GM21515 (cell line): ENCODE results near the gene RAB31.

ENCODE experiments used
- ATAC-seq: cut with Tn5 transposase; IDR thresholded peaks from one replicate; pipeline ENCODE4 v1.9.1; 2021; ENCODE audit not compliant: unreplicated experiment

The RAB31 gene

GRCh38 chr18:9787036-9787435, 78.9 kb downstream of the RAB31 start:
- ATAC-seq, result no peak

GRCh38 chr18:9787712-9788111, 79.6 kb downstream of the RAB31 start:
- no peak for ATAC-seq

GRCh38 chr18:9788140-9788539, 80.0 kb downstream of the RAB31 start:
- no peak for ATAC-seq

GRCh38 chr18:9788860-9789259, 80.8 kb downstream of the RAB31 start:
- no peak for ATAC-seq

- no peak for ATAC-seq
These were observed 82.2 kb downstream of the RAB31 start for GRCh38 chr18:9790261-9790660.

GRCh38 chr18:9791991-9792390, 83.9 kb downstream of the RAB31 start:
- ATAC-seq, result no peak

- no peak for ATAC-seq
These were observed 84.6 kb downstream of the RAB31 start for GRCh38 chr18:9792565-9793245.

- ATAC-seq, result no peak
These were observed 87.9 kb downstream of the RAB31 start for GRCh38 chr18:9796011-9796410.

- ATAC-seq, result no peak
These were observed 88.9 kb downstream of the RAB31 start for GRCh38 chr18:9796935-9797549.

- no peak for ATAC-seq
These were observed 94.3 kb downstream of the RAB31 start for GRCh38 chr18:9802175-9803062.

- ATAC-seq, result no peak
These were observed 95.1 kb downstream of the RAB31 start for GRCh38 chr18:9803063-9803697.

- no peak for ATAC-seq
These were observed 95.8 kb downstream of the RAB31 start for GRCh38 chr18:9803698-9804516.

GRCh38 chr18:9804517-9805104, 96.5 kb downstream of the RAB31 start:
- ATAC-seq, result no peak

GRCh38 chr18:9806905-9807304, 98.8 kb downstream of the RAB31 start:
- no peak for ATAC-seq

GRCh38 chr18:9808295-9809241, 100.5 kb downstream of the RAB31 start:
- ATAC-seq, result no peak

GRCh38 chr18:9809697-9810096, 101.6 kb downstream of the RAB31 start:
- no peak for ATAC-seq

GRCh38 chr18:9810299-9810698, 102.2 kb downstream of the RAB31 start:
- ATAC-seq, result no peak

- ATAC-seq, result no peak
These were observed 103.0 kb downstream of the RAB31 start for GRCh38 chr18:9810994-9811705.
